K562 (cell line): ENCODE data around the gene ABRAXAS1. TPM values are rescaled to one million over a fixed set of nuclear protein-coding genes. Genes with fewer than 3 reads are reported as not detected.
A peak's percentile ranks its signal among the peaks of the same experiment; 100 is the strongest.

ENCODE experiments used
- ARNT ChIP-seq, 2 experiments: fragments of 450-650 bp; IDR thresholded peaks; 2 replicates each; pipeline ENCODE4 v1.6.1; 2016; ENCODE audit warnings: mild to moderate bottlenecking in 1 of 2
- ASH1L ChIP-seq: fragments of 450-650 bp; IDR thresholded peaks from 2 replicates; pipeline ENCODE4 v1.6.1; 2018; ENCODE audit warnings: borderline replicate concordance, mild to moderate bottlenecking, low read depth; ENCODE audit not compliant: partially characterized antibody
- ATF7 ChIP-seq: fragments of 450-650 bp; IDR thresholded peaks from 2 replicates; pipeline ENCODE4 v1.7.1; 2014; ENCODE audit warnings: mild to moderate bottlenecking, moderate library complexity
- CREB3L1 ChIP-seq: fragments of 450-650 bp; IDR thresholded peaks from 2 replicates; pipeline ENCODE4 v1.6.1; 2014; ENCODE audit warnings: low read depth, mild to moderate bottlenecking, moderate library complexity, borderline replicate concordance
- E2F6 ChIP-seq, 2 experiments: IDR thresholded peaks; 2 replicates each; pipeline ENCODE4 v1.6.1; 2011; ENCODE audit warnings: borderline replicate concordance in 1 of 2, control low read depth in 1 of 2, low read depth in 1 of 2, low read length in 1 of 2, mild to moderate bottlenecking in 1 of 2, mixed read lengths in 1 of 2, moderate library complexity in 1 of 2; ENCODE audit not compliant: insufficient read depth in 1 of 2, insufficient read length in 1 of 2, poor library complexity in 1 of 2, severe bottlenecking in 1 of 2; ENCODE audit errors: extremely low read depth in 1 of 2
- ELF2 ChIP-seq: fragments of 250-450 bp; sonication (Bioruptor Pico); IDR thresholded peaks from 2 replicates; pipeline ENCODE4 v1.5.0; 2021; ENCODE audit warnings: mild to moderate bottlenecking
- ETS2 ChIP-seq: IDR thresholded peaks from 2 replicates; pipeline ENCODE4 v1.6.1; 2016; ENCODE audit warnings: borderline replicate concordance, missing genetic modification characterization, mild to moderate bottlenecking, moderate library complexity, missing compliant biosample characterization; ENCODE audit not compliant: poor library complexity, severe bottlenecking
- GATAD2B ChIP-seq: fragments of 450-650 bp; IDR thresholded peaks from 2 replicates; pipeline ENCODE4 v1.6.1; 2017; ENCODE audit warnings: mild to moderate bottlenecking, borderline replicate concordance
- HMG20A ChIP-seq: fragments of 450-650 bp; formaldehyde crosslinking; conservative IDR thresholded peaks from 2 replicates; pipeline ENCODE4 v1.4.0; 2020; ENCODE audit warnings: mild to moderate bottlenecking, mixed read lengths
- L3MBTL2 ChIP-seq: fragments of 450-650 bp; IDR thresholded peaks from 2 replicates; pipeline ENCODE4 v1.6.1; 2016; ENCODE audit warnings: mild to moderate bottlenecking, moderate library complexity
- MCM7 ChIP-seq, 2 experiments: fragments of 450-650 bp; IDR thresholded peaks; 2 replicates each; pipeline ENCODE4 v1.6.1; 2016 to 2018
- MTA2 ChIP-seq: fragments of 450-650 bp; IDR thresholded peaks from 2 replicates; pipeline ENCODE4 v1.6.1; 2016; ENCODE audit warnings: low read depth
- NEUROD1 ChIP-seq: fragments of 150-350 bp; IDR thresholded peaks from 2 replicates; pipeline ENCODE4 v1.6.1; 2014; ENCODE audit warnings: borderline replicate concordance, low read length, low read depth; ENCODE audit not compliant: partially characterized antibody
- RBM34 ChIP-seq: fragments of 200-400 bp; formaldehyde crosslinking; IDR thresholded peaks from 2 replicates; pipeline ENCODE4 v1.6.1; 2018; ENCODE audit warnings: low read length, borderline replicate concordance; ENCODE audit not compliant: insufficient read depth
- RFX5 ChIP-seq: IDR thresholded peaks from 2 replicates; pipeline ENCODE4 v1.6.1; 2011; ENCODE audit warnings: low read depth, mild to moderate bottlenecking, improper control_type of control experiment, low read length
- SAFB2 ChIP-seq: fragments of 200-400 bp; formaldehyde crosslinking; IDR thresholded peaks from 2 replicates; pipeline ENCODE4 v1.6.1; 2018; ENCODE audit warnings: borderline replicate concordance, low read length, low read depth, moderate library complexity; ENCODE audit not compliant: severe bottlenecking
- SMARCA4 ChIP-seq: fragments of 450-650 bp; IDR thresholded peaks from 2 replicates; pipeline ENCODE4 v1.6.1; 2016
- SPI1 ChIP-seq: IDR thresholded peaks from 2 replicates; pipeline ENCODE4 v1.6.1; 2011; ENCODE audit warnings: low read depth, low read length, control low read depth, borderline replicate concordance
- polyA plus RNA-seq, 8 experiments: library from polyadenylated mRNA; depleted of rRNA in 4 of 8; stranded (reverse) in 5 of 8; unstranded in 3 of 8; fragments of >200 nt; fragmentation: Nextera tagmentation in 2 of 8; fragmentation: Illumina TruSeq in 1 of 8; extraction: Ambion mirVana in 2 of 8; extraction: Trizol in 1 of 8; gene quantifications; 2 replicates each; pipeline versions ENCODE4 v1.2.1 to v1.2.3, GENCODE V29; 2011 to 2014; ENCODE audit warnings: inconsistent platforms in 1 of 8, missing spikeins in 1 of 8
- total RNA-seq, 7 experiments: library from RNA; depleted of rRNA in 6 of 7; stranded (reverse); fragments of >200 nt in 6 of 7; fragmentation: Illumina TruSeq in 2 of 7; extraction: Trizol in 2 of 7; gene quantifications; 2 replicates each; pipeline versions ENCODE4 v1.2.1 to v1.2.3, GENCODE V29; 2011 to 2021; ENCODE audit warnings: low replicate concordance in 1 of 7
- TF ChIP-seq, protein P1 (sequence below): fragments of 250-450 bp; sonication (Bioruptor Pico); IDR thresholded peaks from 2 replicates; pipeline ENCODE4 v1.6.1; 2021; ENCODE audit warnings: mild to moderate bottlenecking

Gene ABRAXAS1
- total and polyA plus RNA-seq, 9 of the 15 experiments (the other 6 are each of a cell fraction or from before 2014, with no cell fraction given): 10.8 to 48.3 (median 22.1) TPM

DNA sequence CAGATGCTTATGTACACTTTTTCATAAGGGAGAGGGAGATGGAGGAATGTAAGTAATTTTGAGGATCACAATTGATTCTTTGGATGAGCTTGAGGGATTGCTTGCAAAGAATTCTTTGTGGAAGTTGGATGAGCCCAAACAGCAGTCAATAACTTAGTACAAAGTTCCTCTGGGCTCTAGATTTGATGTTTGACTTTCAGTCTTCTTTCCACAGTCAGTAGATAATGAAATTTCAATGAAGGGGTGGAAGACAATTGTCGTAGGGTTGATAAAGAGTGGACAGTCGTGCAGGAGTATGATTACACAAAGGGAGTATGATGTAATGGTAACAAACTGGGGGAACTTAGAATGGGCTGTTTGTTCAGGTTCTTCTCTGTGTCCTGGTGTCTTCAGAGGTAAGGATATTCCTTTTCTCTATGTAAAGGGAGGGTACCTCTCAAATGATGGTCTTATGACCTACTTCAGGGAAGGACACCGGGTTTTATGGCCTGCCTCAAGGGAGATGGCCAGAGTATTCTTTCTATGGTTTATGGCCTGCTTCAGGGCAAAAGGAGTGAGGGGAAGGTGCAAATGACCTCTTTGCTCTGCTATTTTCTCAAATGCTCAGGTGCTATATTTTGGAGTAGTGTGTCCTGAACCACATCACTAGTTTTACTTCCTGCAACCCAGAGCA, 1.7 kb upstream of the ABRAXAS1 start (continued):
- TF ChIP-seq SPI1 (no peak), ARNT (IDR thresholded peaks at IDR 0.05) (no peak), ELF2 (CRISPR knock-in tag) (no peak), GATAD2B (no peak), CREB3L1 (no peak), ASH1L (no peak), RFX5 (no peak), SMARCA4 (peak; percentile 75), MTA2 (no peak), SAFB2 (no peak), L3MBTL2 (peak; percentile 18; the same call in 1 of the 2 replicates), E2F6 (IDR thresholded peaks at IDR 0.05; ENCODE audit: borderline replicate concordance in 1 of 2, extremely low read depth in 1 of 2, insufficient read depth in 1 of 2, insufficient read length in 1 of 2, low read depth in 1 of 2, low read length in 1 of 2, poor library complexity in 1 of 2, severe bottlenecking in 1 of 2) (no peak), NEUROD1 (no peak), ETS2 (tag) (no peak), HMG20A (CRISPR knock-in tag) (no peak), MCM7 (IDR thresholded peaks at IDR 0.05) (no peak), ATF7 (peak; percentile 94), RBM34 (no peak)
- TF ChIP-seq, protein P1, sequence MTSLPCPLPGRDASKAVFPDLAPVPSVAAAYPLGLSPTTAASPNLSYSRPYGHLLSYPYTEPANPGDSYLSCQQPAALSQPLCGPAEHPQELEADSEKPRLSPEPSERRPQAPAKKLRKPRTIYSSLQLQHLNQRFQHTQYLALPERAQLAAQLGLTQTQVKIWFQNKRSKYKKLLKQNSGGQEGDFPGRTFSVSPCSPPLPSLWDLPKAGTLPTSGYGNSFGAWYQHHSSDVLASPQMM (CRISPR knock-in tag): no peak
